ENCODE data around the gene ZSCAN10.

GRCh38 chr16:3065742-3066439 lies 33.2 kb downstream of the ZSCAN10 start:
- TF ChIP-seq POLR2AphosphoS5 (IDR thresholded peaks at IDR 0.05; ENCODE audit: low read depth, low read length) (no peak), TAF1 (IDR thresholded peaks at IDR 0.05; ENCODE audit: borderline replicate concordance, insufficient read depth, low read length) (no peak), SIN3A (IDR thresholded peaks at IDR 0.05; ENCODE audit: borderline replicate concordance, insufficient read depth, low read length) (no peak)

All from PFSK-1 (cell line).